ENCODE data around the gene TMPRSS11D.

TMPRSS11D gene, protein sequence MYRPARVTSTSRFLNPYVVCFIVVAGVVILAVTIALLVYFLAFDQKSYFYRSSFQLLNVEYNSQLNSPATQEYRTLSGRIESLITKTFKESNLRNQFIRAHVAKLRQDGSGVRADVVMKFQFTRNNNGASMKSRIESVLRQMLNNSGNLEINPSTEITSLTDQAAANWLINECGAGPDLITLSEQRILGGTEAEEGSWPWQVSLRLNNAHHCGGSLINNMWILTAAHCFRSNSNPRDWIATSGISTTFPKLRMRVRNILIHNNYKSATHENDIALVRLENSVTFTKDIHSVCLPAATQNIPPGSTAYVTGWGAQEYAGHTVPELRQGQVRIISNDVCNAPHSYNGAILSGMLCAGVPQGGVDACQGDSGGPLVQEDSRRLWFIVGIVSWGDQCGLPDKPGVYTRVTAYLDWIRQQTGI

DNA sequence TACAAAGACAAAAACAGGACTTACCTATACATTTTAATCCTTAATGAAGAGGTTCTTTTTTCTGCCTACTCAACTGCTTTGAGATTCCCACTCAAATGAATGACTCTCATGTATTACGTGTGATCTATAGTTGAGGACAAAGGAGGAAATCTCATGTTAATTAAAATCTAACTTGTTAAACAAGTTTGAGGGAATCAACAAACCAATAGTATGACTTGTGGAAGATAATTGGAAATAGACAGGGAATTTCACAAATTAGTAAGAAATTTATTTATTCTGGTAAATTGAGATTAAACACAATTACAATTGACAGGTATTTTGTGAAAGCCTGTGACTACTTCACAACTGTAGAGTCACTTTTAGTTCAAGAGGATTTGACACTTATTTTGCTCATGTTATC lies at the start of gene TMPRSS11D:
TMPRSS11D (minus strand) TSS at position 101 of the 400 bp plus-strand sequence; CDS start at position 32, 69 bp downstream.
- TF ChIP-seq, protein P1, sequence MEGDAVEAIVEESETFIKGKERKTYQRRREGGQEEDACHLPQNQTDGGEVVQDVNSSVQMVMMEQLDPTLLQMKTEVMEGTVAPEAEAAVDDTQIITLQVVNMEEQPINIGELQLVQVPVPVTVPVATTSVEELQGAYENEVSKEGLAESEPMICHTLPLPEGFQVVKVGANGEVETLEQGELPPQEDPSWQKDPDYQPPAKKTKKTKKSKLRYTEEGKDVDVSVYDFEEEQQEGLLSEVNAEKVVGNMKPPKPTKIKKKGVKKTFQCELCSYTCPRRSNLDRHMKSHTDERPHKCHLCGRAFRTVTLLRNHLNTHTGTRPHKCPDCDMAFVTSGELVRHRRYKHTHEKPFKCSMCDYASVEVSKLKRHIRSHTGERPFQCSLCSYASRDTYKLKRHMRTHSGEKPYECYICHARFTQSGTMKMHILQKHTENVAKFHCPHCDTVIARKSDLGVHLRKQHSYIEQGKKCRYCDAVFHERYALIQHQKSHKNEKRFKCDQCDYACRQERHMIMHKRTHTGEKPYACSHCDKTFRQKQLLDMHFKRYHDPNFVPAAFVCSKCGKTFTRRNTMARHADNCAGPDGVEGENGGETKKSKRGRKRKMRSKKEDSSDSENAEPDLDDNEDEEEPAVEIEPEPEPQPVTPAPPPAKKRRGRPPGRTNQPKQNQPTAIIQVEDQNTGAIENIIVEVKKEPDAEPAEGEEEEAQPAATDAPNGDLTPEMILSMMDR (IDR thresholded peaks at IDR 0.05; ENCODE audit: insufficient read depth, low read length, poor library complexity, severe bottlenecking) = no peak
- Histone ChIP-seq H3K27me3 (replicated peaks; ENCODE audit: control insufficient read depth, insufficient read depth, low read length) (no peaks in the 10 kb centered on the region), H3K36me3 (ENCODE audit: control insufficient read depth, insufficient read depth, low read length) (no peaks in the 10 kb centered on the region), H3K4me3 (replicated peaks; ENCODE audit: low read depth, low read length) (no peak within 1 kb of the TSS)
- DNase-seq (ENCODE audit: extremely low read depth, insufficient read length) = no peak

DNA sequence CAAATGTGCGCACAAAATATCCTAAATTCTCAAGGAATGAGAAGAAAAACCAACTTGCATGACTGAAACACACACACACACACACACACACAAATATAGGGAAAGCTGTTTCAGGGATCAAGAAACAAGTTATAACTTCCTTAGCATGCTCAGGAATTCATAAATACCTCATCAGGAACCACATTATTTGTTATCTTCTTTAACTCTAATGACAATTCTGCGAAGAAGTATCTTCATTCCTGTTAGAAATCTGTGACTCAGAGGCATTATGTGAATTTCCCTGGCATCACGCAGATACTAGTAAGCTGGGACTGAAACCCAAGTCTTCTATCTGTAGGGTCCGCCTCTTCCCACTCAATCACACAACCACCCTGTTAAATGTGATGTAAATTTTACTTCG lies 49.2 kb upstream of the TMPRSS11D start:
- Histone ChIP-seq H3K27me3 (replicated peaks; ENCODE audit: control insufficient read depth, insufficient read depth, low read length) (no peaks in the 10 kb centered on the region; the same call in 1 of the 2 replicates), H3K4me3 (replicated peaks; ENCODE audit: low read depth, low read length) (no peak overlapping the region), H3K36me3 (ENCODE audit: control insufficient read depth, insufficient read depth, low read length) (no peaks in the 10 kb centered on the region)
- DNase-seq (ENCODE audit: extremely low read depth, insufficient read length) = no peak
- TF ChIP-seq, protein P1 (IDR thresholded peaks at IDR 0.05; ENCODE audit: insufficient read depth, low read length, poor library complexity, severe bottlenecking) = no peak

DNA sequence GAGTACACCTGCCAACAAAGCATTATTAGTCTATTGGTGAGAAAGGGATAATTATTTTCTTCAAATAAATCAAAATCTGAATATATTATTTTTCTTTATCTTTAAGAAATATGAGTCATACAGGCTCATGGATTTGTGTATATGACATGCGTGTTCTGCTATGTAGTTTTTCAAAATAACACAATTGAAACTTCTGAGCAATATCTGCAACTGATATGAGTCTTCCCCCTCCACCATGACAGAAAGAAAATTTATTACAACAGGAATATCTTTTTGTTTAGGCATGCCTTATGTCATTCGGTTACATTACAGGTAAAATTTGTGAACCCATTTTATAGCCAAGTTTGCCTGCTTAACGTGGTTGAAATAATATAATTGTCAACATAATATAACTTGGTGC lies 47.5 kb upstream of the TMPRSS11D start:
- H3K27me3 ChIP-seq (replicated peaks; ENCODE audit: control insufficient read depth, insufficient read depth, low read length) = no peaks in the 10 kb centered on the region; the same call in 1 of the 2 replicates
- TF ChIP-seq, protein P1 (IDR thresholded peaks at IDR 0.05; ENCODE audit: insufficient read depth, low read length, poor library complexity, severe bottlenecking) = no peak
- H3K36me3 ChIP-seq (ENCODE audit: control insufficient read depth, insufficient read depth, low read length) = no peaks in the 10 kb centered on the region
- no peak for DNase-seq (ENCODE audit: extremely low read depth, insufficient read length)
- H3K4me3 ChIP-seq (replicated peaks; ENCODE audit: low read depth, low read length) = no peak overlapping the region

DNA sequence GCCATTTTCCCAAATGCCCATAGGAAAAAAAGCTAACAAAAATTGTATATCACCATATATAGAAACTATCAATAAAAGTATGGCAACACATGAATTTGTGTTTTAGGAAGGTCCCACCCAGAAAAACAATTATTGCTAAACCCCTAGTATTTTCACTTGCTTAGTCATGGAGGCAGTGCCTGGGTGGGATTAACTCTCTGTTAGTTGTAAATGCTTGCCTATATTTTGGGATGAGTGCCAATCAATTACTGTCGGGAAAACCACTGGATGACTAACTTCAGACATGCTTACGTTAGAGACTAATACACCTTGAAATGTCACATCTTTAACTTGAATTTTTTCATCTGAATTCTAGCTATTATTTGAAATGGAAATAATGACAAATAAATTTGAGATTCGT lies 45.6 kb upstream of the TMPRSS11D start:
- Histone ChIP-seq H3K36me3 (ENCODE audit: control insufficient read depth, insufficient read depth, low read length) (no peaks in the 10 kb centered on the region), H3K27me3 (replicated peaks; ENCODE audit: control insufficient read depth, insufficient read depth, low read length) (no peaks in the 10 kb centered on the region; the same call in 1 of the 2 replicates), H3K4me3 (replicated peaks; ENCODE audit: low read depth, low read length) (no peak overlapping the region)
- DNase-seq (ENCODE audit: extremely low read depth, insufficient read length) = no peak
- TF ChIP-seq, protein P1 (IDR thresholded peaks at IDR 0.05; ENCODE audit: insufficient read depth, low read length, poor library complexity, severe bottlenecking) = no peak

DNA sequence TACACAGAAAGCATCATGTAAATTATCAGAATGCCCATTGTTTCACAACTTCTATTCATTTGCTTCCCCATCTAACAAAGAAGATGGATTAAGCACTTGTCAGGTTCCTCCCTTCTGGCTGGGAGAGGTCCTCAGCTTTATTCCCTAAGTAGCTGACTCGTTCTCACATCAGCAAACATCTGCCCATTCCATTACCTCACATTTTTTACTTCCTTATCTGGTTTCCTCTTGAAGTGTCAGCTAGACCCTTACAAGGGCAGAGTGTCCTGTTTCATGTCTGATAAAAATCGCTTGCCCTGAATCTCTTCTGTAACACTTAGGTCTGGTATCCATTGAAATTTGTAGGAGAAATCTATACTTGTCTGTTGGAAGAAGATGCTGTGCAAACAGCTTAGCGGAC lies 44.7 kb upstream of the TMPRSS11D start:
- Histone ChIP-seq H3K36me3 (ENCODE audit: control insufficient read depth, insufficient read depth, low read length) (no peaks in the 10 kb centered on the region), H3K27me3 (replicated peaks; ENCODE audit: control insufficient read depth, insufficient read depth, low read length) (no peaks in the 10 kb centered on the region; the same call in 1 of the 2 replicates), H3K4me3 (replicated peaks; ENCODE audit: low read depth, low read length) (no peak overlapping the region)
- TF ChIP-seq, protein P1 (IDR thresholded peaks at IDR 0.05; ENCODE audit: insufficient read depth, low read length, poor library complexity, severe bottlenecking) = no peak
- no peak for DNase-seq (ENCODE audit: extremely low read depth, insufficient read length)
